Tibial artery (tissue), 4 donors: ENCODE measurements around the gene PRF1.
"Not testable (repeated sequence)": the region's sequence is repeated elsewhere in the genome, so short reads cannot be mapped to it uniquely, and the experiment has no call there.

Source experiments
- DNase-seq, 2 donors: peaks; one replicate each; pipeline ENCODE4 v3.0.0-alpha.2; 2019
- H3K27ac ChIP-seq, 2 donors: fragments of 200-600 bp; sonication (generic) in 1 of 2; 1 replicate in 1 of 2; 2 replicates in 1 of 2; pipeline ENCODE4 v1.5.1; 2018 to 2019; ENCODE audit warnings: mild to moderate bottlenecking in 1 of 2
- H3K27me3 ChIP-seq, 2 donors: fragments of 200-600 bp; sonication (generic) in 1 of 2; one replicate each; pipeline versions ENCODE4 v1.5.1 to v1.6.0; 2016 to 2019
- H3K36me3 ChIP-seq, 3 donors: fragments of 200-600 bp; sonication (generic) in 2 of 3; one replicate each; pipeline ENCODE4 v1.5.1; 2016 to 2019; ENCODE audit warnings: mild to moderate bottlenecking in 2 of 3
- H3K4me1 ChIP-seq, 4 donors: fragments of 200-600 bp; sonication (generic) in 2 of 4; 1 replicate in 3 of 4; 2 replicates in 1 of 4; pipeline ENCODE4 v1.5.1; 2016 to 2019
- H3K4me3 ChIP-seq, 2 donors: fragments of 200-600 bp; sonication (generic) in 1 of 2; 1 replicate in 1 of 2; 2 replicates in 1 of 2; pipeline ENCODE4 v1.5.1; 2018 to 2019; ENCODE audit warnings: mild to moderate bottlenecking in 2 of 2
- H3K9me3 ChIP-seq, 3 donors: fragments of 200-600 bp; sonication (generic) in 1 of 3; one replicate each; pipeline ENCODE4 v1.5.1; 2016 to 2019
- intact Hi-C: fragments of 100-400 bp; cut with DNase I; formaldehyde crosslinking; loops from one replicate; pipeline ENCODE4 v1.15.0; 2023; ENCODE audit warnings: low total_unique reads
- TF ChIP-seq, protein P1 (sequence below), 2 experiments: fragments of 200-600 bp in 1 of 2; fragments of 450-650 bp in 1 of 2; IDR thresholded peaks; one replicate each; pipeline ENCODE4 v1.5.1; 2017 to 2019; ENCODE audit warnings: antibody characterized with exemption in 2 of 2, mild to moderate bottlenecking in 1 of 2, moderate library complexity in 1 of 2

PRF1 gene

DNA sequence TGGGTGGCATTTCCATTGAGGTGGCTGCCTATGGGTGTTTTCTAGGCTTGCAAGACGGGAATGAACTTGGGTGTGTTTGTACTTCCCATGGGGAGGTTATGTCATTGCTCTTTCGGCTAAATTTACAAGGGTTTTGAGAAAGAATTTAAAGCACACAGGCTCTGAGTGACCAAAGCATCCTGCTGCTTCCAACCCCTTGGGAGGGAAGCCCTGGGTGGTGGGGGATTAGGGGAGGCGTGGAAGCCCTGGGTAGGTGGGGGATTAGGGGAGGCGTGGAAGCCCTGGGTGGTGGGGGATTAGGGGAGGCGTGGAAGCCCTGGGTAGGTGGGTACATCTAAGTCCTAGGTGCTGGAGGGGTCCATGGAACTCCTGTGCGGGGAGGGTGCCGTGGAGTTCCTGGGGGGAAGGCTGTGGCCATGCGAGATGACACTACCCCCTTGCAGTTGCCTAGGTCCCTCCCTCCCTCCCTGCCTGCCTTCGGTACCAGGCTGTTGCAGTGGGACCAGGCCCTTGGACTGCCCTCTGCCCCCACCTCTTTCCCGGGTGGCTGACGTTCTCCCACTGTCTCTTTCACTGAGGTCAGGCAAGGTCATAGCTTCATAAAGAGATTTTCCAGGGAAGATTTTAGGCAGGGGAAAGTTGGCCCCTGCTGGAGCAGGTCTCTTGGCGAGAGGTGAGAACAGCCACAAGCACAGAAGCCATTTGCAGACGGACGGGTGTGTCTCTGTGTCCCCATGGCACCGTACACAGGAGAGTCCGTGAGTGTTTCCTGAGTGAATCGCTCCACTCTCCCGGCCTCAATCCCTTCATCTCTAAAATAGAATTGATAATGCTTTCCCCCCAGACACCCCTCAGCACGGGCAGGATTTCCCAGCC, 19.5 kb downstream of the PRF1 start:
- Histone ChIP-seq H3K4me1 (no peaks in the 10 kb centered on the region), H3K27me3 (peaks cover 0 to 16% of the 10 kb centered on the region in 2 donors), H3K27ac (no peak overlapping the region), H3K36me3 (no peaks in the 10 kb centered on the region), H3K9me3 (no peaks in the 10 kb centered on the region), H3K4me3 (no peak overlapping the region)
- TF ChIP-seq, protein P1, sequence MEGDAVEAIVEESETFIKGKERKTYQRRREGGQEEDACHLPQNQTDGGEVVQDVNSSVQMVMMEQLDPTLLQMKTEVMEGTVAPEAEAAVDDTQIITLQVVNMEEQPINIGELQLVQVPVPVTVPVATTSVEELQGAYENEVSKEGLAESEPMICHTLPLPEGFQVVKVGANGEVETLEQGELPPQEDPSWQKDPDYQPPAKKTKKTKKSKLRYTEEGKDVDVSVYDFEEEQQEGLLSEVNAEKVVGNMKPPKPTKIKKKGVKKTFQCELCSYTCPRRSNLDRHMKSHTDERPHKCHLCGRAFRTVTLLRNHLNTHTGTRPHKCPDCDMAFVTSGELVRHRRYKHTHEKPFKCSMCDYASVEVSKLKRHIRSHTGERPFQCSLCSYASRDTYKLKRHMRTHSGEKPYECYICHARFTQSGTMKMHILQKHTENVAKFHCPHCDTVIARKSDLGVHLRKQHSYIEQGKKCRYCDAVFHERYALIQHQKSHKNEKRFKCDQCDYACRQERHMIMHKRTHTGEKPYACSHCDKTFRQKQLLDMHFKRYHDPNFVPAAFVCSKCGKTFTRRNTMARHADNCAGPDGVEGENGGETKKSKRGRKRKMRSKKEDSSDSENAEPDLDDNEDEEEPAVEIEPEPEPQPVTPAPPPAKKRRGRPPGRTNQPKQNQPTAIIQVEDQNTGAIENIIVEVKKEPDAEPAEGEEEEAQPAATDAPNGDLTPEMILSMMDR (IDR thresholded peaks at IDR 0.05), result no peak
- intact Hi-C loops, result no loop called here
- peak in 1 of 2 donors; percentile 3 for DNase-seq

DNA sequence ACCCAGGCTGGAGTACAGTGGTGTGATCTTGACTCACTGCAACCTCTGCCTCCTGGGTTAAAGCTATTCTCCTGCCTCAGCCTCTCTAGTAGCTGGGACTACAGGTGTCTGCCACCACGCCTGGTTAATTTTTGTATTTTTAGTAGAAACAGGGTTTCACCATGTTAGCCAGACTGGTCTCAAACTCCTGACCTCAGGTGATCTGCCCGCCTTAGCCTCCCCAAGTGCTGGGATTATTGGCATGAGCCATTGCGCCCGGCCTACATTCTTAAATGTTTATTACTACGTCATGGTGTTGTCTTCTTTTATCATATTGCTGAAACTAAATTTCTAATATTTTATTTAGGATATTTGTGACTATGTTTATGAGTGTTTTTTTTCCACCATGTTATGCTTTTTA, 21.4 kb downstream of the PRF1 start:
- H3K9me3 ChIP-seq, H3K36me3 ChIP-seq, H3K4me1 ChIP-seq, H3K4me3 ChIP-seq, intact Hi-C loops, H3K27ac ChIP-seq: not testable (repeated sequence)
- peak in 1 of 2 donors; percentile 3 for DNase-seq
- peaks cover 0 to 14% of the 10 kb centered on the region in 2 donors for H3K27me3 ChIP-seq

- Histone ChIP-seq H3K9me3 (no peaks in the 10 kb centered on the region), H3K4me3 (no peak overlapping the region), H3K4me1 (peaks cover 0 to 14% (median 8%) of the 10 kb centered on the region in 4 donors), H3K27ac (no peak overlapping the region), H3K27me3 (no peaks in the 10 kb centered on the region), H3K36me3 (no peaks in the 10 kb centered on the region)
- DNase-seq, result peak in 1 of 2 donors; percentile 6
- TF ChIP-seq, protein P1 (IDR thresholded peaks at IDR 0.05), result no peak
- intact Hi-C loops, result no loop called here
These were observed 23.1 kb downstream of the PRF1 start for GRCh38 chr10:70579234-70580002.

DNA sequence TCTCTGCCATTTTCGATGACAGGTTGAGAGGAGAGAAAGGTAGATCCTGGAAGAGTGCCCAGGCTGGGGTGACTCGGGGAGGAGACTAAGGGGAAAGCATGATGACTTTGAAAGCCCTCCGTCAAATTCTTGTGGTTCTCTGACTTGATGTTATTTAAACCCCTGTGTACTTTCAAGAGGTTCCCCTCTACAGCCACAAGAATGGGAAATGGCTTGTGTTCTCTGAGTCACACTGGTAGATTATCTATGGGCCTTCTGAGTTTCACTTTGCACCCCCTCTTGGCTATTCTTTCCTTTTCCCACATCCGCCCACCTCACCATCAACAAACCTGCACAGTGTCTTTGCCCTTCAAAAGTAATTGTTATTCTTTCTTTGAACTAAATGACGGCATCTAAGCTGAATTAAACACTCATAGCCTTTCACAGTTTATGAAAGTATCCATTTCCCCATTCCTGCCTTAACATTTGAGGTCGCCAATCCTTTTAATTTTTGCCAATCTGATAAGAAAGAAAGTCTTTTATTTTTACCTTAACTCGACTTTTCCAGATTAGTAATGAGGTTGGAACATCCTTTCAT, 24.1 kb downstream of the PRF1 start:
- Histone ChIP-seq H3K27ac (no peak overlapping the region), H3K27me3 (no peaks in the 10 kb centered on the region), H3K4me3 (no peak overlapping the region), H3K9me3 (no peaks in the 10 kb centered on the region), H3K4me1 (peaks cover 0 to 14% (median 8%) of the 10 kb centered on the region in 4 donors), H3K36me3 (no peaks in the 10 kb centered on the region)
- TF ChIP-seq, protein P1 (IDR thresholded peaks at IDR 0.05), result no peak
- intact Hi-C loops, result no loop called here
- DNase-seq, result no peak

GRCh38 chr10:70576803-70577517, 25.6 kb downstream of the PRF1 start:
- H3K27ac ChIP-seq, result no peak overlapping the region
- intact Hi-C loops, result no loop called here
- H3K9me3 ChIP-seq, result no peaks in the 10 kb centered on the region
- H3K4me1 ChIP-seq, result peaks cover 0 to 14% (median 8%) of the 10 kb centered on the region in 4 donors
- DNase-seq, result no peak
- H3K4me3 ChIP-seq, result no peak overlapping the region
- H3K36me3 ChIP-seq, result no peaks in the 10 kb centered on the region
- TF ChIP-seq, protein P1 (IDR thresholded peaks at IDR 0.05), result no peak
- H3K27me3 ChIP-seq, result no peaks in the 10 kb centered on the region
